ENCODE measurements around the gene HDAC2.

The HDAC2 gene

GRCh38 chr6:113907102-113907815 is 63.7 kb downstream of the HDAC2 start:
- no peak for DNase-seq

DNA sequence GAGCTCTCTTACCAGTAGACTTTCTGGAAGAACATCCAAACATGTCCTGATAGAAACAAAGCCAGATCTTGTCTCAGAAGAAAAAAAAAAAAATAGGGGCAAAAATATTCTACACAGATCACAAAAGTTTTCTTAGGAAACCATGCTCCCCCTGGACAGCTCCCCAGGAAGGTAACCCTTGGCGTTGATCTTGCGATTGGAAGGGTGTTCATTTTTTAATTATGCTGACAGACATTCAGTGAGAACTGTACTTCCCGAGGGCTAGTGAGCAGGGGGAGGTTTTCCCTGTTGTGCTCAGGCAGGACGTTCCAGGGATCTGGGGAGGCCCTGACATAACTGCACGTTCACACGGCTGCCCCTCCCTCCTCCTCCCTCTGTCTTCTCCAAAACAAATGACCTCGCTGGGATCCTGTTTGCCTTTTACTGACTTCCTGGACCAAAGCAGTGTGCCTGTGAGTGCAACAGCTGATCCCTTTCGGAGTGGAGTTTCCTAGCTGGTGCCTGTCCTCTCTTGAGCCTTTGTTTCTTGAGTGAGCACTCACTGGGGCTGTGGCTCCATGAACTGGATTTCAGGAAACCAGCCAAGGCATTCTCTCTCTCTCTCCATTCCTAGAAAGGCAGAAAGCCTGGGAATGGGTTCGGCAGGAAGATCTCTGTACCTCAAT is 67.2 kb downstream of the HDAC2 start:
- no peak for DNase-seq

GRCh38 chr6:113901482-113901881 is 69.5 kb downstream of the HDAC2 start:
- DNase-seq, result no peak

GRCh38 chr6:113894712-113895674 is 76.0 kb downstream of the HDAC2 start:
- no peak for DNase-seq

GRCh38 chr6:113893866-113894265 is 77.1 kb downstream of the HDAC2 start:
- no peak for DNase-seq

DNA sequence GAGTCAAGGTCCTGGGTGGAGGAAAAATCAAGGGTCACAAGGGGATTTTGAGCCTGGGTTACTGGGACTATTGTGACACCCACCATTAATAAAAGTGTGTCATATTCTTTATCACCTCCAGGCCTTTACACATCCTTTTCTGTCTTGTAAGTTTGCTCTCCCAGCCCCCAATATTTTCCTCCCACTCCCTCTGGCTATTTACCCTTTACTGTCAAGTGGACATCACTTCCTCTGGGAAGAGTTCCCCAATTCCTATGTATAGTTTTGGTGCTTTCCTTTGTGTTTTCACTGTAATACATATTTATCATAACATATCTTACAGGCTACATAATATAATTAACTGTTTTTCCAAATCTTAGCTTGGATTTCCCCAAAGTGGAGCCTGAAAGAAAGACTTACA is 77.5 kb downstream of the HDAC2 start:
- DNase-seq, result no peak

GRCh38 chr6:113888956-113889630 is 81.9 kb downstream of the HDAC2 start:
- DNase-seq, result no peak

DNA sequence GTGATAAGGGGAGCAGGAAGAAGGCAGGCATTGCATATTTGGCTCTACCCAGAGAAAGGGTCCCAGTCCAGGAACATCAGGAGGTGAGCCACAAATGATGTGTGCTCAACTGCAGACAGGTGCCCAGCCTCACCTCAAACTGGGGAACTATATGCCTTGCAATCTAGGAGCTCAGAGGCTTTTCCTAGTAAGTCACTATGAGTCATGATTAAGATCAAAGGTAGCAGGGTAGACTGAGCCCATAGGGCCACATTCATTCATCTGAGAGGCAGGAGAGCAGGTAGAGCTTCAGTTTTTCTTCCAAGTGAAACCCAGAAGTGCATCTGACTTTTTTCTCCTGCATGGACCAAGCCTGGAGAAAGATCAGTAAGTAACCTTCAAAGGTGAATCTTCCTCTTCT is 82.5 kb downstream of the HDAC2 start:
- no peak for DNase-seq

DNA sequence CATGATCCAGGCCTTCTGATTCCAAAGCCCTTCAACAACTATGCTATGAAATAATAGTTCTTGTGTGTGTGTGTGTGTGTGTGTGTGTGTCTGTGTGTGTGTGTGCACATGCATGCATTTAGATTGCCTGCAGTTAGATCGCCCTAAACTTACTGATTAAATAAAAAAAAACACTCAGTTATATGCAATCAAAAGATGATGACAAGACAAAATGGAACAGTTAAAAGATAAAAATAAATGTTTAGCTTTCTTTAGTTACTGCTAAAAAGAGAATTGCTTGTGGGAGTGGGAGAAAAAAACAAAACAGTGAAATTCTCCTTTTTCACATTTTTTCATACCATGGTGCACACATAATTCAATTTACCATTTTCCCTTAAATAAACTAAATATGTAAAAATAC is 84.4 kb downstream of the HDAC2 start:
- no peak for DNase-seq

DNA sequence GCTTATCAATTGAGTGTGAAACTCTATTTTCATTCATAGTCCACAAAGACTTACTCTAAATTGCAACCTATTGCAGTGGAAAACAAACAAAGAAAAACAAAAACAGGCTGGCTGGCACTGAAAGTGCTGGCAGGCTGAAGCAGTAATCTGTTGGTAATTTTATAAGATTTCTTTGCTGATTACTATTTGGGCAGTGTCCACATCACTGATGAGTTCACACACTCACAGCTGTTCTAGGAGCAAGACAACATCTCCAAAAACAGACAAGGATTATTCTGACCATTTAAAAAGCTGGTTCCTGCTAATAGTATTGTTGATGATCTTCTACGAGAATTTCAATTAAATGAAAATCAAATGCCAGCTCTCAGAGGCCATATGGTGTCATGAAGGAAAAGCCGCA is 86.9 kb downstream of the HDAC2 start:
- DNase-seq, result no peak
